Heart right ventricle (tissue), 16 donors: ENCODE measurements around the gene BORCS5. TPM values are rescaled to one million over a fixed set of nuclear protein-coding genes. Genes with fewer than 3 reads are reported as not detected.

Experiments
- ATAC-seq, 8 donors: fragments of 200-7000 bp; cut with Tn5 transposase; one replicate each; pipeline ENCODE4 v1.9.1; 2020; ENCODE audit warnings: mild to moderate bottlenecking in 8 of 8, moderate library complexity in 8 of 8, moderate number of reproducible peaks in 1 of 8
- DNase-seq, 2 donors: peaks; one replicate each; pipeline ENCODE4 v3.0.0-alpha.2; 2020
- H3K27ac ChIP-seq, 10 donors: fragments of 200-600 bp; sonication (generic) in 2 of 10; one replicate each; pipeline versions ENCODE4 v1.5.0 to v1.8.0; 2020 to 2022; ENCODE audit warnings: mild to moderate bottlenecking in 3 of 10
- H3K27me3 ChIP-seq, 7 donors: fragments of 200-600 bp; one replicate each; pipeline ENCODE4 v1.8.0; 2021 to 2022; ENCODE audit warnings: mild to moderate bottlenecking in 2 of 7
- H3K36me3 ChIP-seq, 9 donors: fragments of 200-600 bp; sonication (generic) in 1 of 9; one replicate each; pipeline versions ENCODE4 v1.5.0 to v1.8.0; 2020 to 2022; ENCODE audit warnings: mild to moderate bottlenecking in 2 of 9
- H3K4me1 ChIP-seq, 9 donors: fragments of 200-600 bp; sonication (generic) in 1 of 9; one replicate each; pipeline versions ENCODE4 v1.5.0 to v1.8.0; 2020 to 2022; ENCODE audit warnings: mild to moderate bottlenecking in 4 of 9
- H3K4me3 ChIP-seq, 10 donors: fragments of 200-600 bp; sonication (generic) in 2 of 10; one replicate each; pipeline versions ENCODE4 v1.5.0 to v1.8.0; 2020 to 2022; ENCODE audit warnings: mild to moderate bottlenecking in 7 of 10, moderate library complexity in 2 of 10
- H3K9me3 ChIP-seq, 11 donors: fragments of 200-600 bp in 10 of 11; sonication (generic) in 2 of 11; one replicate each; pipeline versions ENCODE4 v1.5.0 to v1.8.0; 2013 to 2022; ENCODE audit warnings: mild to moderate bottlenecking in 2 of 11, control low read depth in 1 of 11, moderate library complexity in 1 of 11
- CTCF ChIP-seq, 9 donors: fragments of 200-600 bp; sonication (generic) in 2 of 9; IDR thresholded peaks; one replicate each; pipeline versions ENCODE4 v1.5.0 to v1.8.0; 2021 to 2022; ENCODE audit warnings: antibody characterized with exemption in 9 of 9, mild to moderate bottlenecking in 5 of 9, moderate library complexity in 1 of 9
- WGBS, 2 donors: extraction: QIAGEN DNeasy Blood & Tissue Kit; methylation state at CpG; one replicate each; pipeline ENCODE4 v1.1.7; 2013; ENCODE audit warnings: inconsistent platforms in 1 of 2; 5-methylcytosine and 5-hydroxymethylcytosine counted together
- intact Hi-C, 10 donors: fragments of 100-400 bp; cut with DNase I; formaldehyde crosslinking; loops; one replicate each; pipeline versions ENCODE4 v1.11.1 to v1.14.2; 2022
- polyA plus RNA-seq, 2 donors: library from polyadenylated mRNA; stranded (reverse); fragments of 200-250 nt; gene quantifications; one replicate each; pipeline ENCODE4 v1.2.3, GENCODE V29; 2013
- total RNA-seq, 10 donors: library from RNA; stranded (reverse); fragmentation: NEBNext Ultra II Directional in 3 of 10; extraction: Animal tissue kit (Norgen Biotek cat#: 25700) in 3 of 10; gene quantifications; one replicate each; pipeline versions ENCODE4 v1.2.1 to v1.2.4, GENCODE V29; 2021 to 2023
- donor health status: Arrhythmogenic right ventricular cardiomyopathy.
- donor health status: ischemic (EF 13 %, LVEDD 7.1; RV severe dilation, severe dysfunction).
- donor health status: healthy with polysubstance abuse.
- donor health status: DM: no; HTN: yes; CAD: no.
- donor health status: DM: no; HTN: no; CAD: no.
- donor health status: ischemic (EF 25% LVEDD 6.9; RV normal size, moderate dysfunction).
- donor health status: ischemic (EF 25% LVEDD 5.7; RV mildly dilated, moderate dysfunction).
- donor health status: healthy.
- donor health status: DM: yes; HTN: yes; CAD: no.
- donor health status: Ischemic cardiomyopathy.
- donor health status: ischemic (EF 35%, LVEDD 5.7; RV mildly dilated, moderate dysfunction).
- donor health status: nonischemic (EF 11% LVEDD 7.7; RV severe dilation, severe dysfunction).
- donor health status: DM: yes; HTN: yes; CAD: no.
- donor health status: PGD.
- donor health status: ischemic (EF 29% LVEDD 5.4; RV normal size, mild dysfunction).
- donor health status: nonischemic (EF 23%, LVEDD 6.1; RV moderate dilation, normal function).

Gene BORCS5
- total and polyA plus RNA-seq, 12 donors: 2.5 to 15.4 (median 11.5) TPM

GRCh38 chr12:12353807-12354206 lies 3.1 kb upstream of the BORCS5 start:
- intact Hi-C loops: no loop called here

GRCh38 chr12:12356467-12356895 lies 397 bp upstream of the BORCS5 start:
- intact Hi-C loops: no loop called here
- Histone ChIP-seq H3K36me3 (peaks cover 0 to 1% (median 0%) of the 10 kb centered on the region in 9 donors), H3K4me1 (peaks cover 0 to 27% (median 12%) of the 10 kb centered on the region in 9 donors), H3K4me3 (peak overlapping the region; percentile 53 to 97 (median 86)), H3K9me3 (no peaks in the 10 kb centered on the region), H3K27ac (peak overlapping the region; percentile 73 to 99 (median 96)), H3K27me3 (no peaks in the 10 kb centered on the region)
- ATAC-seq (no peak), DNase-seq (no peak)
- TF ChIP-seq CTCF (IDR thresholded peaks at IDR 0.05): no peak
- 38 to 44% methylated on average over 5 of the region's 5 CpGs for WGBS, 2 donors

More at GRCh38 chr12:12353807-12354206, 3.1 kb upstream of the BORCS5 start:
- TF ChIP-seq CTCF (IDR thresholded peaks at IDR 0.05): no peak
- Histone ChIP-seq H3K36me3 (no peaks in the 10 kb centered on the region), H3K9me3 (no peaks in the 10 kb centered on the region), H3K27me3 (no peaks in the 10 kb centered on the region), H3K4me3 (no peak overlapping the region), H3K4me1 (peaks cover 0 to 35% (median 22%) of the 10 kb centered on the region in 9 donors), H3K27ac (peak overlapping the region in 1 of 10 donors; percentile 9)
- 22 to 45% methylated on average over 5 of the region's 5 CpGs for WGBS, 2 donors
- ATAC-seq (no peak), DNase-seq (no peak)

- H3K27me3 ChIP-seq: no peaks in the 10 kb centered on the region
- peak overlapping the region; percentile 53 to 97 (median 86) for H3K4me3 ChIP-seq
- 30 to 31% methylated on average over 10 of the region's 10 CpGs for WGBS, 2 donors
- peaks cover 0 to 27% (median 12%) of the 10 kb centered on the region in 9 donors for H3K4me1 ChIP-seq
- peaks cover 0 to 15% (median 3%) of the 10 kb centered on the region in 9 donors for H3K36me3 ChIP-seq
- no peaks in the 10 kb centered on the region for H3K9me3 ChIP-seq
- no peak for DNase-seq
- ATAC-seq: peak in 4 of 8 donors; percentile 1 to 6 (median 4)
- intact Hi-C loops: no loop called here
- TF ChIP-seq CTCF (IDR thresholded peaks at IDR 0.05): no peak
- peak overlapping the region in 9 of 10 donors; percentile 93 to 99 (median 96) for H3K27ac ChIP-seq
Observed at GRCh38 chr12:12357719-12358461, 1.0 kb downstream of the BORCS5 start.

GRCh38 chr12:12358528-12358927 lies 1.6 kb downstream of the BORCS5 start:
- intact Hi-C loops: no loop called here
- ATAC-seq (no peak), DNase-seq (no peak)
- TF ChIP-seq CTCF (IDR thresholded peaks at IDR 0.05): no peak
- peaks cover 0 to 27% (median 12%) of the 10 kb centered on the region in 9 donors for H3K4me1 ChIP-seq
- H3K36me3 ChIP-seq: peaks cover 0 to 21% (median 8%) of the 10 kb centered on the region in 9 donors
- peak overlapping the region in 3 of 10 donors; percentile 93 to 99 (median 96) for H3K27ac ChIP-seq
- WGBS, 2 donors: 81 to 84% methylated on average over 4 of the region's 4 CpGs
- H3K27me3 ChIP-seq: no peaks in the 10 kb centered on the region
- H3K4me3 ChIP-seq: peak overlapping the region in 5 of 10 donors; percentile 78 to 91 (median 85)
- H3K9me3 ChIP-seq: no peaks in the 10 kb centered on the region
